Endothelial cell of umbilical vein (primary cell): Measurements from ENCODE around the gene HSD17B7.

Experiments used
- CTCF ChIP-seq, 2 donors: IDR thresholded peaks; 1 replicate in 1 of 2; 2 replicates in 1 of 2; pipeline ENCODE4 v1.5.1; 2011; ENCODE audit warnings: low read length in 2 of 2, mild to moderate bottlenecking in 2 of 2, moderate library complexity in 2 of 2, control low read depth in 1 of 2, inconsistent platforms in 1 of 2, low read depth in 1 of 2; ENCODE audit not compliant: insufficient read depth in 1 of 2; ENCODE audit errors: extremely low read depth in 1 of 2
- EZH2 ChIP-seq: IDR thresholded peaks from 2 replicates; pipeline ENCODE4 v1.6.1; 2012; ENCODE audit warnings: borderline replicate concordance, low read depth, mild to moderate bottlenecking, moderate library complexity, low read length, inconsistent platforms; ENCODE audit not compliant: severe bottlenecking
- FOS ChIP-seq: IDR thresholded peaks from 2 replicates; pipeline ENCODE4 v1.6.1; 2011; ENCODE audit warnings: mild to moderate bottlenecking, low read length, moderate library complexity, borderline replicate concordance; ENCODE audit not compliant: insufficient read depth
- GATA2 ChIP-seq: IDR thresholded peaks from 2 replicates; pipeline ENCODE4 v1.7.0; 2011; ENCODE audit warnings: low read depth, mild to moderate bottlenecking, moderate library complexity, mixed read lengths, low read length; ENCODE audit not compliant: insufficient read length, insufficient read depth
- JUN ChIP-seq: IDR thresholded peaks from 2 replicates; pipeline ENCODE4 v1.6.1; 2011; ENCODE audit warnings: borderline replicate concordance, low read depth; ENCODE audit not compliant: insufficient read length, insufficient read depth
- MAX ChIP-seq: IDR thresholded peaks from 2 replicates; pipeline ENCODE4 v1.6.1; 2011; ENCODE audit not compliant: insufficient read depth, insufficient read length
- MYC ChIP-seq: IDR thresholded peaks from one replicate; pipeline ENCODE4 v1.6.1; 2011; ENCODE audit warnings: mild to moderate bottlenecking, low read depth, low read length
- POLR2A ChIP-seq: IDR thresholded peaks from 2 replicates; pipeline ENCODE4 v1.6.1; 2012; ENCODE audit warnings: low read depth, mild to moderate bottlenecking, control low read depth, low read length
- POLR2AphosphoS5 ChIP-seq: IDR thresholded peaks from 2 replicates; pipeline ENCODE4 v1.6.1; 2012; ENCODE audit warnings: low read depth, mild to moderate bottlenecking, control low read depth, low read length, moderate library complexity; ENCODE audit not compliant: insufficient read depth

- TF ChIP-seq POLR2AphosphoS5 (peak; percentile 49), POLR2A (no peak), CTCF (IDR thresholded peaks at IDR 0.05; ENCODE audit: extremely low read depth in 1 of 2, insufficient read depth in 1 of 2, low read depth in 1 of 2, low read length in 2 of 2) (no peak), MAX (no peak), MYC (no peak), EZH2 (no peak), GATA2 (peak; percentile 35), JUN (no peak), FOS (peak; percentile 90)
These were observed 34.0 kb upstream of the HSD17B7 start for GRCh38 chr1:162756523-162756922.
